Testis (tissue), 5 donors: ENCODE data around the gene PRODH. TPM values are rescaled to one million over a fixed set of nuclear protein-coding genes. Genes with fewer than 3 reads are reported as not detected.

Experiments used
- DNase-seq: peaks from one replicate; pipeline ENCODE4 v3.0.0-alpha.2; 2019
- H3K27ac ChIP-seq, 2 donors: fragments of 200-600 bp; sonication (generic); one replicate each; pipeline ENCODE4 v1.5.1; 2019
- H3K27me3 ChIP-seq: fragments of 200-600 bp; sonication (generic); one replicate; pipeline ENCODE4 v1.5.1; 2019
- H3K36me3 ChIP-seq: fragments of 200-600 bp; sonication (generic); one replicate; pipeline ENCODE4 v1.5.1; 2017; ENCODE audit warnings: low read depth; ENCODE audit errors: missing control alignments
- H3K4me1 ChIP-seq: fragments of 200-600 bp; sonication (generic); one replicate; pipeline ENCODE4 v1.5.1; 2019
- H3K4me3 ChIP-seq, 2 donors: fragments of 200-600 bp; sonication (generic); one replicate each; pipeline ENCODE4 v1.5.1; 2017 to 2019
- H3K9me3 ChIP-seq: fragments of 200-600 bp; sonication (generic); one replicate; pipeline ENCODE4 v1.5.1; 2017
- CTCF ChIP-seq, 3 experiments: fragments of 450-650 bp in 2 of 3; fragments of 200-600 bp in 1 of 3; sonication (generic) in 1 of 3; IDR thresholded peaks; one replicate each; pipeline ENCODE4 v1.5.1; 2016 to 2019; ENCODE audit warnings: antibody characterized with exemption in 3 of 3, mild to moderate bottlenecking in 2 of 3, moderate library complexity in 1 of 3
- POLR2A ChIP-seq: fragments of 450-650 bp; IDR thresholded peaks from one replicate; pipeline ENCODE4 v1.6.1; 2017; ENCODE audit warnings: antibody characterized with exemption, mild to moderate bottlenecking, moderate library complexity
- WGBS, 2 donors: methylation state at CpG; one replicate each; pipeline ENCODE4 v1.1.5; 2018; 5-methylcytosine and 5-hydroxymethylcytosine counted together
- intact Hi-C: fragments of 100-400 bp; cut with DNase I; formaldehyde crosslinking; loops from one replicate; pipeline ENCODE4 v1.15.1; 2023; ENCODE audit warnings: low total_unique reads
- long read RNA-seq, 2 donors: transcript quantifications; one replicate each; lab custom pipeline, GENCODE V29; 2026
- polyA plus RNA-seq: library from polyadenylated mRNA; stranded (reverse); fragments of 350-450 nt; fragmentation: Illumina TruSeq; extraction: RNeasy Lipid Tissue Mini Kit (QIAGEN cat#74804); gene quantifications from one replicate; pipeline ENCODE4 v1.2.3, GENCODE V29; 2014; ENCODE audit warnings: low read depth, low replicate concordance; ENCODE audit not compliant: insufficient read depth
- total RNA-seq, 2 donors: library from RNA; depleted of rRNA; stranded (reverse); fragments of >200 nt; gene quantifications; one replicate each; pipeline ENCODE4 v1.2.3, GENCODE V29; 2016

PRODH gene, protein sequence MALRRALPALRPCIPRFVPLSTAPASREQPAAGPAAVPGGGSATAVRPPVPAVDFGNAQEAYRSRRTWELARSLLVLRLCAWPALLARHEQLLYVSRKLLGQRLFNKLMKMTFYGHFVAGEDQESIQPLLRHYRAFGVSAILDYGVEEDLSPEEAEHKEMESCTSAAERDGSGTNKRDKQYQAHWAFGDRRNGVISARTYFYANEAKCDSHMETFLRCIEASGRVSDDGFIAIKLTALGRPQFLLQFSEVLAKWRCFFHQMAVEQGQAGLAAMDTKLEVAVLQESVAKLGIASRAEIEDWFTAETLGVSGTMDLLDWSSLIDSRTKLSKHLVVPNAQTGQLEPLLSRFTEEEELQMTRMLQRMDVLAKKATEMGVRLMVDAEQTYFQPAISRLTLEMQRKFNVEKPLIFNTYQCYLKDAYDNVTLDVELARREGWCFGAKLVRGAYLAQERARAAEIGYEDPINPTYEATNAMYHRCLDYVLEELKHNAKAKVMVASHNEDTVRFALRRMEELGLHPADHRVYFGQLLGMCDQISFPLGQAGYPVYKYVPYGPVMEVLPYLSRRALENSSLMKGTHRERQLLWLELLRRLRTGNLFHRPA
- total RNA-seq: 1 to 10 TPM; 5.6 to 7.4 TPM
- polyA plus RNA-seq: 3.2 TPM
- long read RNA-seq, donor 1, partial matches to known transcripts: 0 of 3 reads
- long read RNA-seq, donor 1, other reads (novel, unspliced or antisense): 0 of 3 reads
- long read RNA-seq, donor 2, partial matches to known transcripts: 0 of 3 reads
- long read RNA-seq, donor 2, other reads (novel, unspliced or antisense): 0 of 3 reads

DNA sequence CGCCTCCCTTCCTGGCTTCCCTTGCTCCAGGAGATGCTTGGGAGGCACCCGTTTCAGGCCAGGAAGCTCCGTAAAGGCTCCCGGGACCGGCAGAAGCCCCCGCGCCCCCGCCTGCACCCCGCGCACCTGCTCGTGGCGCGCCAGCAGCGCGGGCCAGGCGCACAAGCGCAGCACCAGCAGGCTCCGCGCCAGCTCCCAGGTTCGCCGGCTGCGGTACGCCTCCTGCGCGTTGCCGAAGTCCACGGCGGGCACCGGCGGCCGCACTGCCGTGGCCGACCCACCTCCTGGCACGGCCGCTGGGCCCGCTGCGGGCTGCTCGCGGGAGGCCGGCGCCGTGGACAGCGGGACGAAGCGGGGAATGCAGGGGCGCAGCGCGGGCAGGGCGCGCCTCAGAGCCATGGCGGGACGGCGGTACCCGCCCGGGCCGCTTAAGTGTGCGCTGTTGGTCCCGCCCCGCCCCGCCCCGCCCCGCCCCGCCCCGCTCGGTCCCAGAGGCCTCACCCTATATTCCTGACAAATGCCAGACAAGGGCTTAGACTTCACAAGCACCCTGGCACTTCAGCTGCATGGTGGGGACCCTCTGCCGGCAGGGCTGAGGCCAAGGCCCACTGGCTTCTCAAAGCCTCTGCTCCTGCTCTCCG is at the start of gene PRODH:
Gene PRODH, minus strand, starts transcription at position 405 of the 641 bp plus-strand sequence. Its CDS starts 6 bp downstream, at position 399.
- H3K27me3 ChIP-seq: no peaks in the 10 kb centered on the region
- no peak within 1 kb of the TSS for H3K4me3 ChIP-seq
- TF ChIP-seq POLR2A: no peak
- no peak for TF ChIP-seq CTCF (IDR thresholded peaks at IDR 0.05)
- no peak within 1 kb of the TSS for H3K27ac ChIP-seq
- intact Hi-C loops: no loop called here
- WGBS, 2 donors: no CpG with 5 or more reads among the region's 67 CpGs
- H3K4me1 ChIP-seq: no peaks in the 10 kb centered on the region
- H3K36me3 ChIP-seq: no peaks in the 10 kb centered on the region
- DNase-seq: no peak
- no peaks in the 10 kb centered on the region for H3K9me3 ChIP-seq

GRCh38 chr22:18985780-18986179 is 49.7 kb upstream of the PRODH start:
- no peaks in the 10 kb centered on the region for H3K4me1 ChIP-seq
- no peaks in the 10 kb centered on the region for H3K9me3 ChIP-seq
- 89 to 91% methylated on average over 19 to 21 of the region's 21 CpGs for WGBS, 2 donors
- TF ChIP-seq CTCF (IDR thresholded peaks at IDR 0.05) (no peak), POLR2A (no peak)
- intact Hi-C loops: no loop called here
- H3K27ac ChIP-seq: no peak overlapping the region
- DNase-seq: peak; percentile 2
- H3K36me3 ChIP-seq: no peaks in the 10 kb centered on the region
- H3K27me3 ChIP-seq: no peaks in the 10 kb centered on the region
- no peak overlapping the region for H3K4me3 ChIP-seq

- Histone ChIP-seq H3K27me3 (no peaks in the 10 kb centered on the region), H3K9me3 (no peaks in the 10 kb centered on the region), H3K4me3 (no peak overlapping the region), H3K27ac (no peak overlapping the region), H3K4me1 (no peaks in the 10 kb centered on the region), H3K36me3 (no peaks in the 10 kb centered on the region)
- WGBS, 2 donors: 81 to 86% methylated on average over 9 to 10 of the region's 10 CpGs
- DNase-seq: no peak
- intact Hi-C loops: no loop called here
- TF ChIP-seq POLR2A (no peak), CTCF (IDR thresholded peaks at IDR 0.05) (no peak)
Observed at GRCh38 chr22:18984564-18984963, 48.5 kb upstream of the PRODH start.

DNA sequence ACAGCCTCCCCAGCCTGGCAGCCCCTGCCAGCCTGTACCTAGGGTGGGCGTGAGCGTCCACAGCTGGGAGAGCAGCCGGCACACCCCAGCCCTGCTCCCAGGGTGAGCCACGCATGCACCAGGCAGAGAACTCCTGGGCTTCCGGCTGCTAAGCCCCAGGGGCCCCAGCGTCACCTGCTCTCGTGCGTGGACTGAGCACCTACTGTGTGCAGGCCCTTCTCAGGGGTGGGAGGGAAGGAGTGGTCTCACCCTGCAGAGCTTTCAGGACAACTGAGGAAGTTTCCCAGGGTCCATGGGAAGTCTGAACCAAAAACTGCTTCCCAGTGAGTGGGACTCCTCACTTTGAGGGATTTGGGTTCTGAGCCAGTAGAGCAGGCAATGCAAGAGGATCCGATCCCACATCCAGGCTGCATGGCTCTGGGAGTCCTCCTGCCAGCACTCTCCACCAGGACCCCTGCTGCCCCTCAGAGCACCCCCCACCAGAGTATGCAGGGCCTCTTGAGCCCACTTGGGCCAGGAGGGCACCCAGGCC is 47.1 kb upstream of the PRODH start:
- WGBS, 2 donors: 85 to 86% methylated on average over 9 of the region's 9 CpGs
- no peaks in the 10 kb centered on the region for H3K4me1 ChIP-seq
- intact Hi-C loops: no loop called here

More for the DNA sequence above, 47.1 kb upstream of the PRODH start:
- no peaks in the 10 kb centered on the region for H3K27me3 ChIP-seq
- DNase-seq: no peak
- no peaks in the 10 kb centered on the region for H3K9me3 ChIP-seq
- no peaks in the 10 kb centered on the region for H3K36me3 ChIP-seq
- TF ChIP-seq CTCF (IDR thresholded peaks at IDR 0.05) (no peak), POLR2A (no peak)
- no peak overlapping the region for H3K27ac ChIP-seq
- no peak overlapping the region for H3K4me3 ChIP-seq
